ENCODE data around the gene TTC39A.

Gene TTC39A

DNA sequence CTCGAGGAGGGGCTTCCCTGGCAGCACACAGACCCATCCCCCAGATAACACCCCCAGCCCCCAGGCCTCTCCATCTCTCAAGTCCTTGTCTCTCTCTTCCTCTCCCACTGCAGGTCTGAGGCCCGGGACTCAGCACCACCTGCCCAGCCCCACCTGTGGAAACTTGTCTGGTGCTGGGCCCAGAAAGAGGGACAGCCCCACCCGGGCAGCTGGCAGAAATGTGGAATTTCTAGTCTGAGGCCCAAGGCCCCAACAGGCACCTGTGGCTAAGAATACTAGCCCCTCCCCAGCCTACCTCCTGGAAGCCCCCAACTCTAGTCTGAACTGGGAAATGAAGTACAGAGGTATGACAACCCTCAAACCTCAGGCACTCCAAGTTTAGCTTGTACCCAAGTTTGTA, 15.4 kb downstream of the TTC39A start:
- DNase-seq (ENCODE audit: low spot score) = no peak

DNA sequence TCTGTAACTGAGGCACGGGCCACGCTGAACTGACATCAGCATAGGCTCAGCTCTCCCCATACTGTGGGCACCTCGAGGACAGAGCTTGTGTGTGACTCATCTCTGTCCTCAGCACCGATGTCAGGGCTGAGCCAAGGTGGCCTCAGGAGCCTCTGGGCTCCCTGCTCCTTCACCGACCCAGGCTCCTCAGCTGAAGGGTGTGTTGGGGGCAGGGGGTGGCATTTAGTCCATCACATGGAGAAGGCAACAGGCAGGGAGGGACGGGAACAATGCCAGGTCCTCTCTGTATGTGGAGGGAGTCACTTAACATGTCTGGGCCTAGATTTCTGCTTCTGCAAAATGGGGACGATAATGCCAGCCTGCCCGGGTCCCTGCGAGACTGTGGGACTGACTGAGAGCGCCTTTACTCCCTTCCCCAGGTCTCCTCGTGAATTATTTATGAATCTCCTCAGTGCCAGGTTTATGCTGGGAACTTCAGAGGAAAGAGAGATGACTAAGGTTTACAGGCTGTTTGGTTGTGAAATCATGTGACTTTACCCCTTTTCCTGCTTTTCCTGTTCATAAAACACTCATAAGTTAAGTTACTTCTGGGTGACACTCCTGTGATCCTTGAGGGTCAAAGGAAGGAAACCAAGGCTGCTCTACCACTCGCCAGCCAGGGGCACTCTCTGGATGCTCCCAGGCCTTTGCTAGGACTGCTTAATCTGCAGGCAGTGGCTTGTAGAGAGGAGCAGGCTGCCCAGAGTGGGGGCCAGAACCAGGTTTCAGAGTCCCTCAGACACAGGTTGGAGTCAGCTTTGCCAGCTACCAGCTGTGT, 16.2 kb downstream of the TTC39A start:
- peak; percentile 94 for DNase-seq (ENCODE audit: low spot score)

DNA sequence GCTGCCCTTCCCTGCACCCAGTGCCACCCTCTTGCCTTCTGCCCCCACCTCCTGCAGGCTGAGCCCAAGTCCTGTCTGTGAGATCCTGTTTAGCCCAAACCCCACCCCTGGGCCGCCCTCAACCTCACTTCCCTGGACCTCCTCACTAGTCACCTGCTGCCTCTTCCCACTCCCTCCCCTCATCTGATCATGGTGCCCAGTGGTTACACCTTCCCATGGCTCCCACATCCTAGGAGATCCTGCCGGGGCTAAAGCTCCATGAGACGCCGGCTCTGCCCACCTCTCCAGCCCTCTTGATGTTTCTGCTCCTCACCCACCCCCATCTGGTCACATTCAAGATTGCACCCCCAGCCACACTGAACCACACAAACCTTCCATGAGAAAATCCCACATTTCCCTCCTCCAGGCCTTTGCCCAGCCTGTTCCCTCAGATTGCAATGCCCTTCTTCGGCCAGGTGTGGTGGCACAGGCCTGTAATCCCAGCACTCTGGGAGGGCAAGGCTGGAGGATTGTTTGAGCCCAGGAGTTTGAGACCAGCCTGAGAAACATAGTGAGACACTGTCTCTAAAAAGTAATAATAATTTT, 17.0 kb downstream of the TTC39A start:
- peak; percentile 37 for DNase-seq (ENCODE audit: low spot score)

DNA sequence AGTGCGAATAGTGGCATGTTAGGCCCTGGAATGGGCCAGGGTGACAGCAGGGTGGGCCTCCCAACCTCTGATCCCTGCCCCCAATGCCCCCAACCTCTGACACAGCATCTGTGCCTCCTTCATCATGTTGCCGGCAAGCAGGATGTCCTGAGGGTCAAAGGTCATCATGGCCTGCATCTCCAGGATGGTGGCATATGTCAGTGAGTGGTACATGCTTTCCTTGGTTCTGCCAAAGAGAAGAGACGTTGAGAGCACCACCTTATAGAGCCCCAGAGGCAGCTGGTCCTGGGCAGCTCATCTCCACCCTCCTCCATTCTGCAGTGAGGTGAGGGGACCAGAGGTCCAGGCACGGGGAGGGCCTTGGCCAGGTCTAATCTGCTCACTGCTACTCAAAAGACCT, 17.6 kb downstream of the TTC39A start:
- no peak for DNase-seq (ENCODE audit: low spot score)

DNA sequence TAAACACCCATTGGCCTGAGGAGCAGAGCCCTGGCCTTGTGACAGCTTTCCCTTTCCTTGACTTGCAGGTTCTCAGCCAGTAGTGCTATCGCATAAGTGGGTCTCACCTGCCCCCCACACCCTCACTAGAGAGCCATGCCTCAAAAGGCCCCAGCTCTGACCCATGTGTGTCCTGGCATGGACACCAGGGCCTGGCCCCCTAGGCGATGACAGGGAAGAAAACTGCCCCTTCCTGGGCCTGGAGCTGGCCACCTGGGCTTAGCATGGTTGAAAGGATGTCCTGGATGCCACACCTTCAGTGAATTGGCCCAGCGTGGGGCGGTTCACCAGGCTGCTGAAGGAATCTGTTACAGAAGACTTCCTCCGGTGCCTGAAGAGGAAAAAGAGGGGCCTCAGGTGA, 18.5 kb downstream of the TTC39A start:
- DNase-seq (ENCODE audit: low spot score) = no peak

DNA sequence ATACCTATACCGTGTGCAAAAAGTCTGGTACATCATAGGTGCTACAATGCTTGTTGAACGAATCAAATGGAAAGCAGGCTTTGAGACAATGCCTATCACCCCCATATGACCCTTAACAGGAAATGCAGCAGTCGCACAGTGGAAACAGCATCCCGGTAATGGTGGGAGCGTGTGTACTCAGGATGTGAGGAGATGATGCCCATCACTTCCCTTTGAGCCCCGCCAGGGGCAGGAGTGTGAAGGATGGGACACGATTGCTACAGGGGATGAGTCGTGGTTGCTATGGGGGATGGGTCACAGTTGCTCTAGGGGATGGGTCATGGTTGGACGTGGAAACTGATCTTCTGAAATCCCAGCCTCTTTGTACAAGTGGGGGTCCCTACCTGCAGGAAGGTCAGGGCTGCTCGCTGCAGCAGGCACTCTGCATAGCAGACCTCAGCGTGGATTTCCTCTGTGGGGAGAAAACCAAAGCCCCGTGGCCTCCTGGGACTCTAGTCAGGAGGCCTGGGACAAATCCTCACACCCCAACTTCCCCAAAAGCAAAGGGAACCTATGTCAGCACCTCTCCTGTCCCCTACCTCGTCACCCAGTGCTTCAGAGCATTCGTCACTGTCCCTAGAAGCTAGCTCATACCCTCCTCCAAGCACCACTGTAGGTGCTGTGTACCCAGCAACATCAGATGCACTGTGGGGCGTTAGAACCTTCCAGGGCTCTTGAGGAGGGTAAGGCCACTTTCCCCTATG, 19.3 kb downstream of the TTC39A start:
- DNase-seq (ENCODE audit: low spot score) = no peak

DNA sequence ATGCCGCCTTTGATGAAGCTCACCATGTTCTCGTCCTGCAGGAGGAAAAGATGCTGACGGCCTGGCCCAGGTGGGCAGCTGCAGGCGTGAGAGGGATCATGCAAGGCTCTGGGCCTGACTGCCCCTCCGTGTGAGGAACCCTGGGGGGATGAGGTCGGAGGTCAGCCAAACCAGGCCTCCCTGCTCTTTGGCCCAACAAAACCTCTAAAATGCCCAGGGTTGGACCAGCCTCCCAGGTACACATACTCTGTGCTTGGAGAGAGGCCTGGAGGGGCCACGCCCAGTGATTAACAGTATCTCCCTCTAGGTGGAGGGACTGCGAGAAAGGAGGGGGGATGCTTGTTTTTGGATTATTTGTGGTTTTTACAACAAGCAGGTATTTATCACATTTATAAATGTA, 21.1 kb downstream of the TTC39A start:
- DNase-seq (ENCODE audit: low spot score) = no peak

DNA sequence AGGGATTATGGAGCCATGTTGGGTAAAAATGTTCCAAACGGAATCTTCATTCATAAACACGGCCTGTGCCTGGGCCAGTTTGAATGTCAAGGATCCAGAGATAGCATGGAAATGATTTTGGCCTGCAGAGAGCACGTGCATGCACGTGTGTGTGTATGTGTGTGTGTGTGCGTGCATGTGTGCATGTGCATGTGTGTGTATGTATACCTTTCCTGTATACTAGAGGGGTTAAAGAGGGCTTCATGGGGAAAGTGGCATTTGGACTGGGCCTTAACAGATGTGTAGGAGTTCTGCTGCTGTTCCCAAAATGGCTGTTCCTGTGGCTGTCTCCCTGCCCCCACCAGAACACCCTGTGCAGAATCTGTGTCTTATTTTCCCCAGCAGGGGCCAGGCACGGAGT, 21.7 kb downstream of the TTC39A start:
- no peak for DNase-seq (ENCODE audit: low spot score)

DNA sequence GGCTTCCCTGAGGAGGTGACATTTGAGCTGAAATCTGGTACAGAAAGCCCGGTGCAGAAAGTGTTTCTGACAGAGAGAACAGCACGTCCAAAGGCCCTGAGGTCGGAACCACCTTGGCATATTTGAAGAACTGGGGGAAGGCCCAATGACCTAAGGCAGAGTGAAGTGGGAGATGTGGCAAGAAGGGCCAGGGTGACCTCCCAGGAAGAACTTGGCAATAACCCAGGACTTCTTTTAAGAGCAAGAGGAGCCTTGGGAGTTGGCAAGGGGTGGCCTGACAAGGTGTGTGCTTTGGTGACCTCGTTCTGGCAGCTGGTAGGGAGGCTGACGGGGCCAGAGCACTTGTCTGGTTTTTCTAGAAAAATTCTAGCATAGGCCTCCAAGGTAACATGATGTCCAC, 23.4 kb downstream of the TTC39A start:
- DNase-seq (ENCODE audit: low spot score) = peak; percentile 42

DNA sequence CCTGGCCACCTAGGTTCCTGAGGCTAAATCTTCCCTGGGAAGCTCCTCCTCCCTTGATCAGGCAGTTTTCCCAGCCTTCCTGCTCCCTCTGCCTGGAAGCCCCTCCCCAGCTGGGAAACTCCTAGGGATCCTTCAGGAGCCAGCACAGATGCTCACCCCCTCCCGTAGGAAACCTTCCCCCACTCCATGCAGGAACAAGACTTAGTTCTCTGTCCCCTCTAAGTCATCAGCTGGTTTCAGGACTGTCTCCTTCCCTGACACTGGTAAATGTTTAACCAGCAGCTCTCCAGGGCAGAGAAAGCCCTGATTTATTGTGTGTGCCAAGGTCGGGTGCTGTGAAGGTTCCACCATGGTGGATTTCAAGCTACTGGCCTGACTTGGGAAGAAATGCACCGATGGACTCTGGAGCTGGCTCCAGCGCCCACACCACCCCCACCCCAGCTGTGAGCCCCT, 25.0 kb downstream of the TTC39A start:
- DNase-seq (ENCODE audit: low spot score) = peak; percentile 92

DNA sequence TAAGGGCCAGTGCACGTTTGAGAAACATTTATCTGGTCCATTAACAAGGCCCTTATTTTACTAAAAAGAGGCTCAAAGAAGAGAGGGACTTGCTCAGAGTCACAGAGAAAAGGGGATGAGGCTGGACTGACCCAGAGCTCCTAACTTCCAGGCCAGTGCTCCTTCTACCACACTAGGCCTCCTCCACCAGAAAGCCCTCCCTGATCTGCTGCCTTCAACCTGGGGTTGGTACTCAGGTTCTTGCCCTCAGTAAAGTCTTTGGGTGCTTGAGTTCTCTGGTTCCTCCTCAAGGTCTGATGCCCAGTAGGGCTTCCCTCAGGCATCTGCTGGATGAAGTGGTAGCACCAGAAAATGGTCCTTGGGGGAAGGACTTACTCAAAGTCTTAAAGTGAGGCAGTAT, 26.0 kb downstream of the TTC39A start:
- DNase-seq (ENCODE audit: low spot score) = no peak

DNA sequence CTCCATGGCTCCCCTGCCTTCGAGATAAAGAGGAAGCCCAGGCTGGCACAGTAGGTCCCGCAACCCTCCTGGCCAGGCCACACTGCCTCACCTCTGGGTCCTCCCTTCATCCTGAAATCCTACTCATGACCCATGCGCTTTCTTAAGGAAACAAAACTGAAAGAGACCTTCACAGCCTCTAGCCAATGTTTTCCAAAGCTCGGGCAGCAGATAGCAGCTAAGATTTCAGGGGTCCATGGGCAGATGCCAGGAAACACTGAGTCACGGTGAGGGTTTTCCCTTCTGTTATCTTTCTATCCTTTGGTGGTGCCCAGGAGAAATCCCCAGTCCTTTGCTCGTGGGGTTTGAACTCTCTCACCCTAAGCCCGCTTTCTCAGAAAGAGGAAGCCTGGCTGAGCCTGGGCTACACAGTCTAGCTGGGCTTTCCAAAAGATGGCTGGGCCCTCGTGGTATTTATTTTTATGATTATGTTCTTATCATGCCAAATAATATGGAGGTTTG, 26.6 kb downstream of the TTC39A start:
- no peak for DNase-seq (ENCODE audit: low spot score)

DNA sequence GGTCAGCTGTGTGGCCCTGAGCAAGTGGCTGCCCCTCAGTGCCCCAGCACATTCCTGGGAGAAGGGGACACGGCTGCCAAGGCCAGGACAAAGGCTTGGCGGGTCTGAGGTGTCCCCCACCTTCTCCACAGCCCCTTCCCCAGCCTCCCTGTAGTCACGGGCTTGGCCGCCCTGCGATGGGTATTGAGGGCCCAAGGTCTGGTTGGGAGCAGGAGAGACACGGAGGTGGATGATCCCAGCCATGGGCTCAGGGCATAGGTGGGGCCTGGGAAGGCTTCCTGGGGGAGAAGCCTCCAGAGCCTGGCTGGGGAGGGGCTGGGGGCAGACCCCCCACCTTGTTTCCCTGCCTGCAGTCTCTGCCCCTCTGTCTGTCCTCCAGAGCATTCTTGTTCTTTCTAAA, 27.0 kb downstream of the TTC39A start:
- no peak for DNase-seq (ENCODE audit: low spot score)

DNA sequence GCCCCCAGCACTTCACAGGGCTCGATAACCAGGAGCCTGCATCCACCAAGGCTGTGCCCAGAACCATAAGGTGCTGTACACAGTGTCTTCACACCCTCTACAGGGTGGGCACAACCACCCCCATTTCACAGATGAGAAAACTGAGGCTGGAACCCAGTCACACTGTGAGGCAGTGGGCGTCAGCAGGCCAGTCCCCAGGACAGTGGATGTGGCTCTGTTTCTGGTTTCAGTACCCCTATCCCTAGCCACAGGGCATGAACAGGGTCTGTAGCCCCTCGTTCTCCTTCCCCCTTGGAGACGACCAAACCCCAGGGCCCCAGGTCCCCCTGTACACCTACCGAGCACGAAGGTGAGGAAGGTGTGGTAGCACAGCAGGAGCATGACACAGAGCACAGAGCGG, 27.6 kb downstream of the TTC39A start:
- DNase-seq (ENCODE audit: low spot score) = no peak

DNA sequence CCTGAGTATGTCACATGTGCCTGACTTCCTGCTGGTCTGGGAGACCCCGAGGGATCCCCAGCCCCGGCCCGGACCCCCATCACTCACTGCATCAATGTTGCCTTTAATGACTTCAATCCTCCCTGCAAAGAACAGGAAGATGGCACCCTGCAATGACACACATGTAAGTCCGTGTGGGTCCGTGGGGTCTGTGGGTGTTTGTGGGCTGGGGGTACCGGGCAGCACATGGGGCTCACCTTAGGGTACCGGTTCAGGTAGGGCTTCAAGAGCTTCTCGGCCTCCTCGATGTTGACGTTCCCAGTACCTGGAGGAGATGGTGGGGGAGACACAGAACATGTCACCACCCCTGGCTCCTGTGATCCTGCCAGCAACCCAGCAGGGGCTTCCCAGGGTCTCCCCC, 28.1 kb downstream of the TTC39A start:
- DNase-seq (ENCODE audit: low spot score) = no peak

DNA sequence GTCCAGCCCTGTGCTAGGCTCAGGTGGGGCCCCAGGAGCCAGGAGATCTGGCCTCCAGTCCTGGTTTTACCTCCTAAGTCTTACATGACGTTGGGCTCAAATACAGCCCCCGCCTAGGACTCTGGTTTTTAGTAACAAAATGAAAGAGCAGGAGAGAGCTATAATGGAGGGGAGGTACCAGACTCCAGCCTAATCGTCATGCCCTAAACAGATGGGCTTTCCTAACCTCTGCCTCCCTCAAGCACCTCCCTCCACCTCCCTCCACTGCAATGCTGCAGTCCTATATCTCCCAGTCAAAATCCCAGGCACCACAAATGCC, 28.6 kb downstream of the TTC39A start:
- DNase-seq (ENCODE audit: low spot score) = no peak

DNA sequence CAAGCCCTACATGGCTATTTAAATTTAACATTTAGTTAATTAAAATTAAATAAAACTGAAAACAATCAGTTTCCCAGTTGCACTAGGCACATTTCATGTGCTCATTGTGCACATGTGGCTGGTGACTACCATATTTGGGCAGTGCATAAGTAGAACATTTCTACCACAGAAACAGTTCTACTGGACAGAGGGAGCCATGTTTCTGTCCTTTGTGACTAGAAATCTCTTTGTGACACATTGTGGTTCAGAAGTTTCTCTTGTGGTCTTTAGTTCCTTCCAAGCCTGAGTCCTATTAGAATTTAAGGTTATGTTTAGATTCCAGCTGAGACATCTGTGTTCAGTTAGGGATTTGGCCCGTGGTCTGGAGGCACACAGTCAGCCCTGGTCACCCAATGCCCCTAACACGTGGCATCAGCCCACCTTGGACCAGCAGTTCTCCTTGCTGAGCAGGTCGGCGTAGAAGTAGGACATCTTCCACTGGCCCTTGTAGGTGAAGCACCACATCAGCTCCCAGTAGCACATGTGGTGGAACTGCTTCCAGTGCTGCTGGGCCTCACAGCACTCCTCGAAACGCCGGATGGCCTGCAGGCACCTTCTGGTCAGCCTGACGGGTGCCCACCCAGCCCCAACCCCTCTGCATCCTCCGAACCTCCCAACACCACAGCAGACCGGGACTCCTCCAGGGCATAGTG, 29.1 kb downstream of the TTC39A start:
- no peak for DNase-seq (ENCODE audit: low spot score)

DNA sequence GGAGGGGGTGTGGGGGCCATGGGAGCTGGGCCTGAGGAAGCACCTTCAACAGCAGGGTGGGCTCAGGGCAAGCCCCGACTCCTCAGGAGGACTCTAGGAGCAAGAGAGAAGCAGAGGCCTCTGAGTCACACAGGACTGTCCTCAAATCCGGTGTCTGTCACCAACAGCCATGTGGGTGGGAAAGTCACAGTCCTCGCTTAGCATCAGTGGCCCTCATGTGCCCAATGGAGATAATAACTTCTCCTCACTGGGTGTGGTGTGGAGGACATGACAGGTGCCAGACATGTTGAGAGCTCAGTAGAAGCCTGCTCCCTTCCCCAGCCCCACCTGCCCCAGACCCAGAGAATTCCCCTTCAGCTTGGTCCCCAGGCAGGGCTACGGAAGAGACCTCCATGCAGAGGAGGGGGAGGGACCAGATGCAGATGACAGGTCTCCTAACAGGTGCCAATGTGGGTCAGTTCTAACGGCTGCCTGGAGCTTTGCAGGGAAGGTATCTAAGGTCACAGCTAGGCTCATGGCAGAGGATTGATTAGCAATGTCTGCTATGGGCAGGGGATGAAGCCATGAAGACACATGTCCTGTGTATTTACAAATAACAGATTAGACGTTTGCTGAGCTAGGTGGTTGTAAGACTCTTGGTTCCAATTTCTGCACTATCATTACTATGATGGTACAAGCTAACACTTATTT, 30.2 kb downstream of the TTC39A start:
- DNase-seq (ENCODE audit: low spot score) = no peak

DNA sequence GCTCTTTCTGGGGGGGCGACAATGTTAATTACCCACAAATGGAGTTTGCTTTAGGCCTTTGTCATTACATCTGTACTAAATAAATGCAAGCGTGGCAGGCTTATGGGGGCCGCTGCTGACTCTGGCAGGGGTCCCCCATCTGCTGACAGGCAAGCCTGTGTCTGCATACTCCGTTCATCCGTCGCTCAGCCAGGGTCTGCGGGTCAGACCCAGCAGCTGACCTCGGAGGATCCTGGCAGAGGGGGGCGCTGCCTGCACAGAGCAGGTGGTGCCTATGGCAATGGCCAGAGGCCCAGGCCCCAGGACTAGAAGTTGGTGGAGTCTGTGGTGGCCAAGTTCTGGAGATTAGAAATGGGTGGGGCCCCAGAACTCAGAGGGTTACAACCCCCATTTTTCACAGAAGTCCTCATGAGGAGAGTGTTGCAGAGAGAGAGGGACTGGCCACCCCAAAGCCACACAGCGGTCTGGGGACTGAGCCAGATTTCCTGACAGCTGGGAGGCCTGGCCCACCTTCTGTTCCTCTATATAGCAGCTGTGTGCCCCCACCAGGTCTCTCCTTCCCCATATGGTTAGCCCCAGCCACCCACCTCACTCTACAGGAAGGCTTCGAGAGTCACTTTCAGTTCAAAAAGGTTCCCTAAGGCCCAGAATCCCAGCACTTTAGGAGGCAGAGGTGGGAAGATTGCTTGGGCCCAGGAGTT, 31.0 kb downstream of the TTC39A start:
- no peak for DNase-seq (ENCODE audit: low spot score)

DNA sequence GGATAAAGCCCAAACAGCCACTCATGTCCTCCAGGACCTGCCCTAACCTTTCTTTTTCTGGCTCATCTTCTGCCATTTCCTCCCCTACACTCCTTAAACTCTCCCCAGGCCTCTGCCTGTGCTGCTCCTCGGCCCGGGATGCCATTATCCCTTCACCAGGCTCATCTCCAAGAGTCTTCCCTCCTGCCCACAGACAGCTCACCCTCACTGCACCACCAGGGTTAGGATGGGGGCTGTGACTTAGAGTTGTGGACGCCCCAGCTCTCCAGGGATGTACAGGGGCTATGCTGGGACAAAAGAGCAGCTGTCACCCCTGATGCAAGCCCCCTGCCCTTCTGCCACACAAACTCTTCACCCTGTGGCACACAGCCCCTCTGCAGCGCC, 32.0 kb downstream of the TTC39A start:
- no peak for DNase-seq (ENCODE audit: low spot score)
